AG04449 (cell line): Measurements from ENCODE around the gene MRPL20.

ENCODE experiments used
- CTCF ChIA-PET: fragments of 350-600 bp; formaldehyde crosslinking; extraction: SDS; loops from one replicate; lab custom pipeline; 2021; ENCODE audit warnings: antibody characterized with exemption; lab: Yijun Ruan, JAX
- POLR2A ChIA-PET: fragments of 400-600, 350-600 bp; formaldehyde crosslinking; extraction: SDS; loops from one replicate; lab custom pipeline; 2020; ENCODE audit warnings: antibody characterized with exemption, inconsistent platforms; lab: Yijun Ruan, JAX
- DNase-seq: peaks from one replicate; pipeline ENCODE4 v3.0.0-alpha.2; 2010; ENCODE audit warnings: low read depth, low spot score
- H3K4me3 ChIP-seq: 2 replicates; pipeline ENCODE4 v1.5.1; 2011; ENCODE audit warnings: low read depth, mild to moderate bottlenecking, control low read depth, low read length
- TF ChIP-seq, protein P1 (sequence below): IDR thresholded peaks from one replicate; pipeline ENCODE4 v1.5.1; 2011; ENCODE audit warnings: mild to moderate bottlenecking, moderate library complexity, low read length, control low read depth, inconsistent platforms; ENCODE audit not compliant: insufficient read depth; ENCODE audit errors: missing control alignments

The MRPL20 gene

DNA sequence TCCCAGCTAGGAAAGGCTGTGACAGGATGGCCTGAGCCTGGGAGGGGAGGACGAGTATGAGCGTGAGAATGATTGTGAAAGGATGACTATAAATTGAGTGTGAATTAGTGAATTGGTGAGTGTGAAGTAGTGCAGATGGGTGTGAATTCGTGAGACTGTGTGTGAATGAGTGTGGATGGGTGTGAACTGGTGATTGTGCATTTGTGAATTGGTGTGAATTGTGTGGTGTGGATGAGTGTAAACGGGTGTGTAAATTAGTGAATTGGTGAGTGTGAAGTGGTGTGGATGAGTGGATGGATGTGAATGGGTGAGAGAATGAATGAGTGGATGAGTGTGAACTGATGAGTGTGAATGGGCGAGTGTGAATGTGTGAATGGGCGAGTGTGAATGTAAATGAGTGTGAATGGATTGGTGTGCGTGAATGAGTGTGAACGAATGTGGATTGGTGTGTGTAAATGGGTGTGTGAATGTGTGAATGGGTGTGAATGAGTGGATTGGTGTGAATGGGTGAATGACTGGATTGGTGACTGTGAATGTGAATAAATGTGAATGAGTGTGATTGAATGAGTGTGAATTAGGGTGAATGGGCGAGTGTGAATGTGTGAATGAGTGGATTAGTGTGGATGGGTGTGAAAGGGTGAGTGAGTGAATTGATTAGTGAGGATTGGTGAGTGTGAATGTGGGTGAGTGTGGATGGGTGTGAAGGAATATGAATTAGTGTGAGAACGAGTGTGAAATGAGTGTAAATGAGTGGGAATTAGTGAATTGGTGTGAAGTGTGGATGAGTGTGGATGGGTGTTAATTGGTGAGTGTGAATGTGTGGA lies 41.0 kb downstream of the MRPL20 start:
- POLR2A ChIA-PET: no interaction called here
- CTCF ChIA-PET: no interaction called here
- no peak for DNase-seq
- no peak overlapping the region for H3K4me3 ChIP-seq
- TF ChIP-seq, protein P1, sequence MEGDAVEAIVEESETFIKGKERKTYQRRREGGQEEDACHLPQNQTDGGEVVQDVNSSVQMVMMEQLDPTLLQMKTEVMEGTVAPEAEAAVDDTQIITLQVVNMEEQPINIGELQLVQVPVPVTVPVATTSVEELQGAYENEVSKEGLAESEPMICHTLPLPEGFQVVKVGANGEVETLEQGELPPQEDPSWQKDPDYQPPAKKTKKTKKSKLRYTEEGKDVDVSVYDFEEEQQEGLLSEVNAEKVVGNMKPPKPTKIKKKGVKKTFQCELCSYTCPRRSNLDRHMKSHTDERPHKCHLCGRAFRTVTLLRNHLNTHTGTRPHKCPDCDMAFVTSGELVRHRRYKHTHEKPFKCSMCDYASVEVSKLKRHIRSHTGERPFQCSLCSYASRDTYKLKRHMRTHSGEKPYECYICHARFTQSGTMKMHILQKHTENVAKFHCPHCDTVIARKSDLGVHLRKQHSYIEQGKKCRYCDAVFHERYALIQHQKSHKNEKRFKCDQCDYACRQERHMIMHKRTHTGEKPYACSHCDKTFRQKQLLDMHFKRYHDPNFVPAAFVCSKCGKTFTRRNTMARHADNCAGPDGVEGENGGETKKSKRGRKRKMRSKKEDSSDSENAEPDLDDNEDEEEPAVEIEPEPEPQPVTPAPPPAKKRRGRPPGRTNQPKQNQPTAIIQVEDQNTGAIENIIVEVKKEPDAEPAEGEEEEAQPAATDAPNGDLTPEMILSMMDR: no peak

DNA sequence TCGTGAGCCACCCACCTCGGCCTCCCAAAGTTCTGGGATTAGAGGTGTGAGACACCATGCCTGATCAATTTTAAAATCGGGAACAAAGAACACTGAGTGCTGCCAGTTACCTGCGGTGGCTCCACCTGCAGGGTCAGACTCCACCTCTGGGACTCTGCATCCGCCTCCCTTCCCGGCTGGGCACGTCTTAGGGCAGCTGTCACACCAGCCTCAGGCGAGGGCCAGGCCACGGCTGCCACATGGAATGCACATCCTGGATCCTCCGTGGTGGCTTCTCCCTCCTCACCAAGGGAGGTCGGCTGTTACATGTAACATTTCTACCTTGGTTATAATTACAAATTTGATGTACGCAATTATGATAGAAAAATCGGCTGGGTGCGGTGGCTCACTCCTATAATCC lies 42.8 kb downstream of the MRPL20 start:
- ChIA-PET POLR2A (no interaction called here), CTCF (interaction anchor here (2.4 kb wide), 1 partner anchor 10 kb away, joined by 11 read pairs; no protein-coding TSS in a partner anchor)
- DNase-seq: no peak
- H3K4me3 ChIP-seq: no peak overlapping the region
- TF ChIP-seq, protein P1: no peak

DNA sequence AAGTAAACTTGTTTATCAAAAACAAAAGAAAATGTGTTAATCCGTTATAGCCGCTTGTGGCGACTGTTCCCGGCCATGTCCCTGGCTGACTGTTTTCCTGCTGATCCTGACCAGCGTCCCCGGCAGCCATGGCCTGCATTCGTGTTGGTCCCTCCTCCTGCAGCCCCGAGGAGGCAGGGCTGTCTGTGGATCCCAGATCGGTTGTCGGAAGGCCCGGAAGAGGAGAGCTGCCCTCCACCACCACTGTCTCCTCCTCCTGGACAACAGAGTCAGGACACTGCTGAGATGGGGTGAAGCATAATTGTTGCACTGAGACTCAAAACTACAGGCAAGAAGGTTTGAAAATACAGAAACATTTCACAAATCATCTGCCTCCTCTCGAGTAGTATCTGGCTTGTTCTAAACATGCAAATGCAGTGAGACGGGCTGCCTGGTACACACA lies 45.1 kb downstream of the MRPL20 start:
- TF ChIP-seq, protein P1: peak; percentile 53
- ChIA-PET POLR2A (interaction anchor here (0.7 to 0.8 kb wide), 2 partner anchors 13 to 14 kb away, joined by 8 to 11 read pairs; partner anchors contain the start of gene AURKAIP1), CTCF (interaction anchor here (2.4 to 2.6 kb wide), 2 partner anchors 10 to 12 kb away, joined by 11 to 18 read pairs; no protein-coding TSS in a partner anchor)
- no peak for DNase-seq
- H3K4me3 ChIP-seq: peak overlapping the region; percentile 15

DNA sequence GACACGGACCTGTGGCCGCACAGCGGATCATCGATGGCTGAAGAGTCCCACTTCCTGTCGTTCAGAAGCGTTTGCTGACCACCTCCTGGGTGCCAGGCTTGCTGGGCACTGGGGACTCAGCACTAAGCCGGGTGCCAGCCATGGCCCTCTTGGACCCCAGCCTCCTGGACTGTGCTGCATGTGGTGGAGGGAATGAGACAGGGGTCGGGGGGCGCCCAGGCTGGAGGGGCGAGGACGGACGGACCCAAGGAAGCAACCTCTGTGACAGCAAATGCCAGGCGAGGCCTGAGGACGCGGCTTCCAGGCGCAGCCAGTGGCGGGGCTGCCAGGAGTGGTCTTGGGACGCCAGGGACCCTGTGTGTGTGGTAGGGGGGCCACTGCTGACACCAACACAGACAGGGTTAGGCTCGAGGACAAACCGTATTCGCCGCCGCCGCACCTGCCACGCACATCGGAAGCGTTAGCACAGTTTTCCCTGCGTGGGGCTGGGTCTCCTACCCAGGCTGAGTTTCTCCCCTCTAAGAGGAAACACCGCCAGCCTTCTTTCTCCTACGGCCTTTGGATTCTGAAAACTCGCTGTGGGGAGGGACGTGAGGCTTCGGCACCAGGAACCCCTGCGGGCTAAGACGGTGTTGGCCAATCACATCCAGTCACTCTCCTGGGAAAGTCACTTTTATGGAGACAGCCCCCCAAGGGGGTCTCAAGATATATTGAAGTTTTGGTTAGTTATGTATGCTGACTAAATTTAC lies 45.7 kb downstream of the MRPL20 start:
- H3K4me3 ChIP-seq: no peak overlapping the region; the same call in 1 of the 2 replicates
- POLR2A ChIA-PET: interaction anchor here (0.8 kb wide), 1 partner anchor 14 kb away, joined by 11 read pairs; the partner anchor contains the start of gene AURKAIP1
- TF ChIP-seq, protein P1: no peak
- CTCF ChIA-PET: interaction anchor here (2.6 kb wide), 1 partner anchor 10 kb away, joined by 18 read pairs; no protein-coding TSS in a partner anchor
- no peak for DNase-seq

DNA sequence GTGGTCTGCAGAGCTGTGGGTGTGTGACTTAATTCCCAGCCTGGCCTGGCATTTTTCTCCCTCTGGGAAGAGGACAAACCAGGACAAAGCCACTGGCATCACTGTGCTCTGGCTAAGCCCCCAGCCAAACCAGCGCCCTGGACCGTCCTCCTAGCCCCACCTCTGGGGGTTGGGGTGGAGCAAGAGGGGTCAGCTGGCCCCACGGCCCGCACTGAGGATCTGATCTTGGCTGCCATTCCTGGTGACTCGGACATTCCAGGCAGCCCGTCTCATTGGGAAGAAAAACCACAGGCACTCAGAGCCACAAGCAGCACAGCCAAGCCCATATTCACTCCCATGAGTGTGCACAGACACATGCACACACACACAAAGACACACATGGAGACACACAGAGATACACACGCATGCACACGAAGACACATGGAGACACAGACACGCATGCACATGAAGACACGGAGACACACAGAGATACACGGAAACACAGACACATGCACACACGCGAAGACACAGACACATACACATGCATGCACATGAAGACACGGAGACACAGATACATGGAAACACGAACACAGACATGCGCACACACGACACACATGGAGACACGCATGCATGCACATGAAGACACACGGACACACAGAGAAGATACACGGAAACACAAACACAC lies 46.5 kb downstream of the MRPL20 start:
- ChIA-PET CTCF (no interaction called here), POLR2A (interaction anchor here (0.6 to 1.0 kb wide), 5 partner anchors 9 to 363 kb away, joined by 3 read pairs; partner anchors contain the start of gene AURKAIP1)
- peak; percentile 63 for DNase-seq
- H3K4me3 ChIP-seq: no peak overlapping the region
- TF ChIP-seq, protein P1: no peak
